NCI-H2196 (cell line): Measurements from ENCODE around the gene DISP3.
"Not testable (repeated sequence)": the region's sequence is repeated elsewhere in the genome, so short reads cannot be mapped to it uniquely, and the experiment has no call there.

ENCODE experiments used
- DNase-seq: peaks from one replicate; lab custom pipeline; 2025; ENCODE audit not compliant: unreplicated experiment; lab: John Stamatoyannopoulos, UW

DISP3 gene

DNA sequence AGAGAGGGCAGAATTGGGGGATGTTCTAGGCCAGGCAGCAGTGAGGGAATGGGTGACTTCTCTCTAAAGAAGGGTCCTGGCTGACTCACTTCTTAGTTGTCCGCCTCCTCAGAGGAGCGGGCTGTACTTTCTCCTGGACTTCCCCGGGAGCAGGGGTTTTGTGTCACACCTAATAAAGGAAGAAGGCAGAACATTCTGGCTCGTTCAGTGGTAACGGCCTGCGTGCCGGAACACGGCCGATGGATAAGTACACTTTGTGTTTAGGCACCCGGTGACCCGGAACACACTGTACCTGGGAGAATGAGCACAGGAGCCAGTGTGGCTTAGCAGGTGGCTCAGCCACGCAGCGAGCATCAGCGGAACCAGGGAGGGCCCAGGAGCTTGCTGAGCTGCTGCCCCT is 90.6 kb downstream of the DISP3 start:
- no peak for DNase-seq

DNA sequence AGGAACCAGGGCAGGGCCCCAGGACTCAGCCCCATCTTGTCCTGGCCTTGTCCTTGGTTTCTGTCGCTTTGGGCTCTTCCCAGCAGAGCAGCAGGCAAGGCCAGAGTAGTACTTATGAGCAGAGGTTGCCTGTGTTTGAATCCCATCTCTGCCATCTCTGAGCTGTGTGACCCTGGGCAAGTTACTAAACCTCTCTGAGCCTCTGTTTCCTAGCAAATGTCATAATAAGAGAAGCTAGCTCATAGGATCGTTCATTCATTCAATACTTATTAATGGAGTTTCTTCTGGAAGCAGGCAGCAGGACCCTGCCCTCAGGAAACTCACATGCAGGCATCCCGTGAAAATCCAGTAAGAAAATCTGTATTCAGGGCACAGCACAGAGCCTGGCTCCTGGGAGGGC is 91.0 kb downstream of the DISP3 start:
- no peak for DNase-seq

DNA sequence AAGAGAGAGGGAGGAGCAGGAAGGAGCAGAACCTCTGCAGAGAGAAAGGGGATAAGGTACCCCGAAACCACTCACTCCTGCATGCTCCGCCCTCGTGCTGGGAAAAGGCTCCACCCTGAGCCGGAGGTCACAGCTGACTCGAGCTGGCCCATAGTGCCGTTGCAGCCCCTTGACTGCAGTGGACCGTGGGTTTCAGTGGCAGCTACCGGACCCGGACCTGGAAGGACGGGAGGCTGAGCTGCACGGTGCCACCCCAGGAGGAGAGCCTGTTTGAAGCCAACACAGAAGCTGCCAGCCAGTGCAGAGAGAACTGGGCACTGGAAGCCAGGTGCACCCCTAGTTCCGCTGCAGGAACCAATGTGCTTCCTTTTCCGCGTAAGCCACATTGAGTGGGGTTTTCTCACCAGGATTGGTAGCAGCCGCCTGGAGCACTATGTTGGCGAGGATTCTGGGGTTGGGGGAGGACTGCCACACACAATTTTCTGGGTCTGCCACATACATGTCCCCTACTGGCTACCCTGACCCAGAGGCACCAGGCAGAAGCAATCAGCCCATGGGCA is 91.9 kb downstream of the DISP3 start:
- no peak for DNase-seq

DNA sequence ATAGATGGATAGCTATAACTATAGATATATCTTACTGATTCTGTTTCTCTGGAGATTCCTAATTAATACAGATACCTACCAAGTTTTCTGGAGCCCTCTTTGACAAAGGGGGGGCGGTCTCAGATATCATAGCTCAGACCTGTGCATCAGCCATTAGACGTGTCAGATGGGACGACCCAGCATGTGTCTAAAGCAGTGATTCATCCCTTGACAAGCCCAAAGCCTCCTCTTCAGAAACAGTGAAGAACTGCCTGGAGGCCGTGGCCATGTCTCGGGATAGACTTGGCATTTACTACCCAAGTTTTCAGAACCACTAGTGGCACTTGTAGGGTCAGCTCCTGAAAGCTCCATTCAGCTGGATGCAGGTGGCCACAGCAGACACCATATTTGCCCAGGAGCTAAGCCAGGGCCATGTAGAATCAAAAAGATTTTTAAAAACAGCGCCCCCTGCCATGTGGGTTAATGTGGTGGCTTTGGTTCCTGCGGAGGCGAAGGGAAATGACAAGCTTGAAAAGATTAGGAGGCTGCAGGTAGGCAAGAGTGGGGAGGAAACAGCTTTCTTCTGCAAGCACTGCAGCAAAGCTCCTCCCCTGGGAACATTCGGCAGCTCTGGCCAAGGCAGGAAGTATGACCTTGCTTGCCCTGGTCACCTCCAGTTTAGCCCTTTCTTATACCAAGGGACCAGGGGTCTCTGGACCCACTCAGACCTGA is 93.1 kb downstream of the DISP3 start:
- no peak for DNase-seq

DNA sequence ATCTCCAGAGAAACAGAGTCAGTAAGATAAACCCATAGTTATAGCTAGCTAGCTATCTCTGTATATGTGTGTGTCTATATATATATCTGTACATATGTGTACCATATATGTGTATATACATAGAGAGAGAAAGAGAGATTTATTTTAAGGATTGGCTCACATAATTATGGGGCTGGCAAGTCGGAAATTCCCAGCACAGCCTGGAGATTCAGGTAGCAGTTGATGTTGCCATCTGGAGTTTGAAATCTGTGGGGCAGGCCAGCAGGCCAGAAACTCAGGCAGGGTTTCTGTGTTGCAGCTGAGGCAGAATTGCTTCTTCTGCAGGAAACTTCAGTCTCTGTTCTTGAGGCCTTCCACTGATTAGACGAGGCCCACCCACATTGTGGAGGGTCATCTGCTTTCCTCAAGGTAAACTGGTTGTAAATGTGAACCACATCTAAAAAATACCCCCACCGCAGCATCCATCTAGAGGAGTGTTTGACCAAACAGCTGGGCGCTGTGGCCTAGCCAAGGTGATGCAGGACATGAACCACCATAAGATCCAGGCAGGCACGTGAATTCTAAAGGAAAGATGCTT is 94.2 kb downstream of the DISP3 start:
- no peak for DNase-seq

DNA sequence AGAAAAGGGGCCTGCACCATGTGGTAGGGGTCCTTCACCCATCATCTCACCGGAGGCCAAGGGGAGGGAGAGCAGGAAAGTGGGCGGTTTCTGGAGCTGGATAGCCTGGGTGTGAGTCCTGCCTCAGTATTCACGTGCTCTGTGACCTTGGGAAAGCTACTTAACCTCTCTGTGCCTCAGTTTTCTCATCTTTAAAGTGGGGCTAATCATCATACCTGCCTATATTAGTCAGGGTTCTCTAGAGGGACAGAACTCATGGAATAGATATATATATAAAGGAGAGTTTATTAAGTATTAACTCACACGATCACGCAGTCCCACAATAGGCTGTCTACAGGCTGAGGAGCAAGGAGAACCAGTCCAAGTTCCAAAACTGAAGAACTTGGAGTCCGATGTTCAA is 96.6 kb downstream of the DISP3 start:
- DNase-seq: no peak

DNA sequence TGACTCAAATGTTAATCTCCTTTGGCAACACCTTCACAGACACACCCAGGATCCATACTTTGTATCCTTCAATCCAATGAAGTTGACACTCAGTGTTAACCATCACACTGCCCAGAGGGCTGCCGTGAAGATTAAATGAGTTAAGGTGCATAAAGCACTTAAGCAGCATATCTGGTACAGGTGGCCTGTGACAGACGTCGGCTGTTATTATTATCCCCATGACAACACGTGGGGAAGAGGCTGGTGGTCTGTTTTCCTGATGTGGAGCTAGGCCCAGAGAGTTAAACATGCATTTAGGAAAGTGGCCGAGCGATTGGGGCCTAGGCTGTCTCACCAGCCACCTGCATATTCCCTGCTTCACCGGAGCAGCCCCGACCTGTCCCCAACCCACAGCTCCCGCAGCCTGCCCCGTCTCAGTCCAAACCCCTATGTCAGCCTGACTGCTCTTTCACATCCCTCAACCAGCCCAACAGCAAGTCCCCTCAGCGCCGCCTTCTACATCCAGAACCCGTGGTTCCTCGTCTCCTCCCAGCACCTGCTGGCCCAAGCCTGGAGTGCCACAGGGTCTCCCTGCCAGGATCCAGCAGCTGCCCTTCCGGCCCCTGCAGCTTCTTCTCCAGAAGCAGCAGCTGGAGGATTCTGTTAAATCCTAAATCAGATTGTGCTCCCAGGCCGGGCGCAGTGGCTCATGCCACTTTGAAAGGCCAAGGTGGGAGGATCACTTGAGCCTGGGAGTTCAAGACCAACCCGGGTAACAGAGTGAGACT is 97.3 kb downstream of the DISP3 start:
- DNase-seq: no peak

DNA sequence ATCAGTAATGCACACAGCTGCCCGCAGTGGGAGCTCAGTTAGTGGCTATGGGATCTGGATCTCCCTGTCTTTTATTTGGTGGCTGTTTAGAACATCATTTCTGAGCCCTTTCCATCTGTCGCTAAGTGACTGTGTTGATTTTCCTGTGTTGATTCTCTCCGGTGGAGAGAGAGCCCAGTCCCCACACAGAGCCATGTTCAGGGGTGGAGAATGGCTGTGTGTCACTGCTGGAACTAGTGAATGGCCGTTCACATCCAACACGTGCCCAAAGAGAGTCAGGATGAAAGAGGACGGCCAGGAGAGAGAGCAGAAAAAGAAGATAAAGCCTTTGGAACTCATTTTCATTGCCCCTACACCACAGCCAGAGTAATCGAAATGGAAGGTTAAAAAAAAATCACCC is 99.0 kb downstream of the DISP3 start:
- DNase-seq: no peak

DNA sequence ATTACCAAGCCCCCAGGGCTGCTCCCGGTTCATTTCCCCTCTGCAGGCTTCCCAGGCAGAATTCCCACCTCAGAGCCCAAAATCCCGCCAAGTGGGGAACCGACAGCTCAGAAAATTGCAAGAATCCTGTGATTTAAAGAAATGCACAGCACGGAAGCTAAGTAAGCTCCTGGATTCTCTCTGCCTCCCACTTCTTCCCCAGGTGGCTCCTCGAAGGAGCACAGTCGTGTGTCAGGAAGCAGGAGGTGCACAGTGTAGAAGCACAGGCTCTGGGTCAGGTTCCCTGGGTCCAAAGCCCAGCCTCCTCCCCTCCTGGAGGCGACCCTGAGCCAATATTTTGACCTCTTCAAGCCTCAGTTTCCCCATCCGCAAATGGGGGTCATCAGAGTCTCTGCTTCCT is 100.6 kb downstream of the DISP3 start:
- DNase-seq: no peak

DNA sequence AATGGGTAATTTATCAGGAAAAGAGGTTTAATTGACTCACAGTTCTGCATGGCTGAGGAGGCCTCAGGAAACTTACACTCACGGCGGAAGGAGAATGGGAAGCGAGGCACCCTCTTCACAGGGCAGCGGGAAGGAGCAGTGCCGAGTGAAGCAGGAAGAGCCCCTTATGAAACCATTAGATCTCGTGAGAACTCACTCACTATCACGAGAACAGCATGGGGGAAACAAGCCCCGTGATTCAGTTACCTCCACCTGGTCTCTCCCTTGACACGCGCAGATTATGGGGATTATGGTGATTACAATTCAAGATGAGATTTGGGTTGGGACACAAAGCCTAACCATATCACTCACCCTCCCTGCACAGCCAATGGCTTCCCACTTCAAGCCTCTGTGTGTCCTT is 101.1 kb downstream of the DISP3 start:
- not testable (repeated sequence) for DNase-seq

DNA sequence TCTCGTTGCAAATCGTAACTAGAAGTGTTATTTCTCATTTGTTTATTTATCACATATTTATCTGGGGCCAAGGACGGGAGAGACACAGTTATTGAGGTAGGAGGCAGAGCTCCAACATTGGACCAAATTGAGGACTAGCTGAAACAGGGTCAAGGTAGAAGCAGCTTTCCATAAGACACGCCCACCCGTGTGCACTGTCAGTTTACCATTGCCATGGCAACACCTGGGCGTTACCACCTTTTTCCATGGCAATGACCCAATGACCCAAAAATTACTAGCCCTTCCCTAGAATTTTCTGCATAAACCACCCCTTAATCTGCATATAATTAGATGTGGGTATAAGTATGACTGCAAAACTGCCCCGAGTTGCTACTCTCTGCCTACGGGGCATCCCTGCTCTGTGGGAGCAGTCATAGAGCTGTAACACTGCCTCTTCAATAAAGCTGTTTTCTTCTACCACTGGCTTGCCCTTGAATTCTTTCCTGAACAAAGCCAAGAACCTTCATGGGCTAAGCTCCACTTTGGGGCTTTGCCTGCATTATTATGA is 102.6 kb downstream of the DISP3 start:
- no peak for DNase-seq

DNA sequence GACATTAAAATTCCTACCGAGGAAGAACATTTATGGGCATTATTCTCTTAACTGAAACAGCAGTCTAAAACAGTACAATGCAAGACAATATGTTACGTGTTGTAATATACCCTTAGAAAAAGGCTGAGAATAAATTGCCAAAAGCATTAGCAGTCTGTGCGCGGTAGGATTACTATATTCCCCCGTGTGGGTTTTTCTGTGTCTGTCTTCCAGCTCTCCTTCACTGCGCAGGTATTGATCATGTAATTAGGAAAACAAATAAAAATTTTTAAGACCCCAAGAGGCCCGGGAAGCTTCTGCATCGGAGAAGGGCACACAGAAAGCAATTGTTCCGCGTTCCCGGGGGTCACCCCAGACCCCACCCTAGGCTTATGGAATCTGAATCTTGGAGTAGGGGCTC is 106.4 kb downstream of the DISP3 start:
- DNase-seq: no peak
